AG09309 (cell line): ENCODE results near the gene COL20A1.

Experiments
- DNase-seq: peaks from one replicate; pipeline ENCODE4 v3.0.0-alpha.2; 2010; ENCODE audit warnings: low read depth
- H3K4me3 ChIP-seq: 2 replicates; pipeline ENCODE4 v1.5.1; 2011; ENCODE audit warnings: mild to moderate bottlenecking, low read depth, low read length, moderate library complexity; ENCODE audit not compliant: control insufficient read depth
- TF ChIP-seq, protein P1 (sequence below): IDR thresholded peaks from 2 replicates; pipeline ENCODE4 v1.5.1; 2011; ENCODE audit warnings: mild to moderate bottlenecking, low read depth, low read length, inconsistent platforms; ENCODE audit not compliant: insufficient read depth, control insufficient read depth; ENCODE audit errors: missing control alignments

COL20A1 gene

DNA sequence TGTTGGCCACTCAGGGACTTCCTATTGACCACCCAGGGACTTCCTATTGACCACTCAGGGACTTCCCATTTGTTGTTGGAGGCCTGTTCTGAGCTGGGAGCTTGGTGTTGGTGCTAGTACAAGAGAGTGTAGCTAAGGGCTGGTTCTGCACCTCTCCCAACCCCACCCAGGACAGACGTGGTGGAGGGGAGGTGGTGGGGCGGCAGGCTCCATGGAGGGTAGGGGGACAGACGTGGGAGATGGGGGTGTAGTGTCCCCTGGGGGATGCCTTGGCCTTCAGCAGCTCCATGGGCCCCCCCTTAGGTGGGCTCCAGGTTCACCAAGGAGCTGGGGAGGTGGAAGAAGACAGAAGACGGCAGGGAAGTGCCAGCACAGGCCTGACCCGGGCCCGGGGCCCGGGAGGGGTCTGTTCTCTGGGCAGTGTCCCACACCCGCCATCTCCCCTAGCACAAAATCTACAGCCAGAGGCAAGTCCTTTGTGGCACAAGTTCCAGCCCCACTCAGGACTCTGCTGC lies 34.3 kb downstream of the COL20A1 start:
- TF ChIP-seq, protein P1, sequence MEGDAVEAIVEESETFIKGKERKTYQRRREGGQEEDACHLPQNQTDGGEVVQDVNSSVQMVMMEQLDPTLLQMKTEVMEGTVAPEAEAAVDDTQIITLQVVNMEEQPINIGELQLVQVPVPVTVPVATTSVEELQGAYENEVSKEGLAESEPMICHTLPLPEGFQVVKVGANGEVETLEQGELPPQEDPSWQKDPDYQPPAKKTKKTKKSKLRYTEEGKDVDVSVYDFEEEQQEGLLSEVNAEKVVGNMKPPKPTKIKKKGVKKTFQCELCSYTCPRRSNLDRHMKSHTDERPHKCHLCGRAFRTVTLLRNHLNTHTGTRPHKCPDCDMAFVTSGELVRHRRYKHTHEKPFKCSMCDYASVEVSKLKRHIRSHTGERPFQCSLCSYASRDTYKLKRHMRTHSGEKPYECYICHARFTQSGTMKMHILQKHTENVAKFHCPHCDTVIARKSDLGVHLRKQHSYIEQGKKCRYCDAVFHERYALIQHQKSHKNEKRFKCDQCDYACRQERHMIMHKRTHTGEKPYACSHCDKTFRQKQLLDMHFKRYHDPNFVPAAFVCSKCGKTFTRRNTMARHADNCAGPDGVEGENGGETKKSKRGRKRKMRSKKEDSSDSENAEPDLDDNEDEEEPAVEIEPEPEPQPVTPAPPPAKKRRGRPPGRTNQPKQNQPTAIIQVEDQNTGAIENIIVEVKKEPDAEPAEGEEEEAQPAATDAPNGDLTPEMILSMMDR = no peak
- no peak overlapping the region for H3K4me3 ChIP-seq
- DNase-seq = no peak

- TF ChIP-seq, protein P1 = no peak
- no peak overlapping the region for H3K4me3 ChIP-seq
- no peak for DNase-seq
Observed at GRCh38 chr20:63328026-63328700, 35.2 kb downstream of the COL20A1 start.

DNA sequence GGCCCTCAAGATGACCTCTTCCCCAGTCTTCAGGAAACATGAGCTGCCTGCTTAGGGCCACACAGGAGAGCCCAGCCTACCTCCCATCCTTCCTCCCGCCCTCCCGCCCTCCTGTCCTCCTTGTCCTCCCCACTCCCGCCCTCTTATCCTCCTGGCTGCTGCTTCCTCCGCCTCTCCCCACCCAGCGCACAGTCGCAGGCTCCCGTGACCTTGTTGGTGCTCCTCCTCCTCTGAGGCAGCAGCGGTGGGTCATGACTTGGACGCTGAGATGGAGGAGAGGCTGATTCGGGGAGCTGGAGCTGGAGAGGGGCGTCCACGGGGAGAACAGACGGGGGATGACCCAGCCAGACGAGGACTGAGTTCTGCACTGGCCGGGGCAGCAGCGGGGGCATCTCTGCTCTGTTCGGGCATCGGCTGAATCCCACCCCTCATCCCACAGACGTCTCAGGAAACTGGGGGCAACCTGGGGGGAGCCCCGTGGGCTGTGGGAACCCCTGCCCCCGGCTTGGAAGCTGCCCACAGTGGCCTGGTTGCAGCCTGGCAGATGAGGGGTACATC lies 35.8 kb downstream of the COL20A1 start:
- H3K4me3 ChIP-seq = no peak overlapping the region
- TF ChIP-seq, protein P1 = no peak
- no peak for DNase-seq

GRCh38 chr20:63329331-63330083 lies 36.5 kb downstream of the COL20A1 start:
- H3K4me3 ChIP-seq = no peak overlapping the region
- TF ChIP-seq, protein P1 = no peak
- DNase-seq = no peak

DNA sequence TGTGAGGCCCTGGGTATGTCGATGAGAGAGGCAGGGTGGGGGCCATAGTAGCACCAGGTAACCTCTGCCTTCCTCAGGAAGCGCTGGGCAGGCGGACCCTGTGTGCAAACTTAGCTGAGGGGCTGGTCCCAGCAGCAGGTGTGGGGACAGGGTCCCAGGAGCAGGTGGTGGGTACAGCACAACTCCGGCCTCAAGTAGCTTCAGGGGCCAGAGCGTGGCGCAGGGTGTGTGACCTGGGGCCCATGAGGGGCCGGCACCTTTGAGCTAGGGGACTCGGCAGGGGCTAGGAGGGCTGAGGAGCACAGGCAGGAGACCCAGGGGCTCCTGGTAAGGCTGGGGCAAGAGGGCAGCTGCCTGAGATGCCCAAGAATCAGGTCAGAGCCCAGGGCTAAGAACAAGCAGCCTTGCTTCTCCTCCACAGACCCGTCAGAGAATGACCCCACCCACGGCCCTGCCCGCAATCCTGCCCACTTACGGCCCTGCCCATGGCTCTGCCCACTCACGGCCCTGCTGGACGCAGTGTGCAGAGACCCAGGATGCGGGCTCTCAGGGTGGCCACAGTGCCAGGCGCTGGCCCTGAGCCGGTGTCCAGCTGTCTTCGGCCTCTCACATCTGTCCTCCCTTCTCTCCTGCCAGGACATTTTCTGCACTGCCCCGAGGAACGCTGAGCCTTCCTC lies 37.2 kb downstream of the COL20A1 start:
- no peak overlapping the region for H3K4me3 ChIP-seq
- TF ChIP-seq, protein P1 = no peak
- no peak for DNase-seq

DNA sequence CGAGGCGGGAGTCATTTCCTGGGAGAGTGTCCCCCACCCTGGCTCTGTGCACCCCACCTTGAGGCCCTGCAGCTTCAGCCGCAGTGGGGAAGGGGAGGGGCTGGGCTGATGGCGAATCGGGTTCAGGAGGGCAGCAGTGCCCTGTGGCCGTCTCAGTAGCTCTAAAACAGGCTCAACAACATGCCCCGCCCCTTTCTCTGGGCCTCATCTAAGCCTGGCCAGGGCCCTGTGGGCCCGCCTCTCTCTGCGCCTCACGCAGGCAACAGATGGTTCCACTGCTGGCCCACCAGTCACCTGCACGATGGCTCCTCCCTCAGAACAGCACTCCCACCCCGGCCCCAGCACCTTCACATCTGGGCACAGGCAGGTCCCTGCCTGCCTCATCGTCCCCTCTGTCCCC lies 38.0 kb downstream of the COL20A1 start:
- DNase-seq = no peak
- H3K4me3 ChIP-seq = no peak overlapping the region
- TF ChIP-seq, protein P1 = no peak
